GM21526 (cell line): ENCODE measurements around the gene ZBED6.
A peak's percentile ranks its signal among the peaks of the same experiment; 100 is the strongest.
"Not testable (repeated sequence)": the region's sequence is repeated elsewhere in the genome, so short reads cannot be mapped to it uniquely, and the experiment has no call there.

Experiments
- ATAC-seq: cut with Tn5 transposase; IDR thresholded peaks from one replicate; pipeline ENCODE4 v1.9.1; 2021; ENCODE audit warnings: moderate library complexity; ENCODE audit not compliant: unreplicated experiment, low FRiP score

Gene ZBED6

GRCh38 chr1:203795441-203796235 lies at the start of gene ZBED6, which contains the start of gene ZC3H11A:
Gene ZBED6, plus strand, starts transcription at chr1:203795623. Its CDS starts 1,900 bp downstream, at chr1:203797523.
Gene ZC3H11A, plus strand, starts transcription at chr1:203795623. Its CDS starts 21,448 bp downstream, at chr1:203817071.
- ATAC-seq = peak; percentile 93

- no peak for ATAC-seq
These were observed 49.1 kb upstream of the ZBED6 start for GRCh38 chr1:203746281-203746680.

- ATAC-seq = no peak
These were observed 44.4 kb upstream of the ZBED6 start for GRCh38 chr1:203751051-203751450.

- not testable (repeated sequence) for ATAC-seq
These were observed 43.6 kb upstream of the ZBED6 start for GRCh38 chr1:203751618-203752361.

- ATAC-seq = peak; percentile 59
These were observed 41.0 kb upstream of the ZBED6 start for GRCh38 chr1:203754455-203754864.

GRCh38 chr1:203756036-203756435 lies 39.4 kb upstream of the ZBED6 start:
- ATAC-seq = no peak

- ATAC-seq = not testable (repeated sequence)
These were observed 36.7 kb upstream of the ZBED6 start for GRCh38 chr1:203758749-203759148.

GRCh38 chr1:203760506-203760905 lies 34.9 kb upstream of the ZBED6 start:
- ATAC-seq = no peak

- not testable (repeated sequence) for ATAC-seq
These were observed 33.5 kb upstream of the ZBED6 start for GRCh38 chr1:203761958-203762357.

GRCh38 chr1:203763505-203763904 lies 31.9 kb upstream of the ZBED6 start:
- ATAC-seq = no peak

GRCh38 chr1:203764105-203765028 lies 31.1 kb upstream of the ZBED6 start:
- no peak for ATAC-seq

- peak; percentile 78 for ATAC-seq
These were observed 30.2 kb upstream of the ZBED6 start, which contains the start of gene LAX1 for GRCh38 chr1:203765029-203765837. Gene LAX1, plus strand, starts transcription at chr1:203765183. Its CDS starts 383 bp downstream, at chr1:203765566.

- no peak for ATAC-seq
These were observed 27.2 kb upstream of the ZBED6 start for GRCh38 chr1:203768256-203768655.

- ATAC-seq = no peak
These were observed 25.7 kb upstream of the ZBED6 start for GRCh38 chr1:203769505-203770343.

GRCh38 chr1:203771901-203772301 lies 23.5 kb upstream of the ZBED6 start:
- ATAC-seq = no peak

GRCh38 chr1:203772836-203773235 lies 22.6 kb upstream of the ZBED6 start:
- no peak for ATAC-seq

GRCh38 chr1:203776636-203777035 lies 18.8 kb upstream of the ZBED6 start:
- no peak for ATAC-seq

- no peak for ATAC-seq
These were observed 17.8 kb upstream of the ZBED6 start for GRCh38 chr1:203777596-203777995.

GRCh38 chr1:203778146-203778545 lies 17.3 kb upstream of the ZBED6 start:
- ATAC-seq = no peak
